Lower leg skin (tissue), 4 donors: ENCODE data around the gene RIPK4. TPM values are rescaled to one million over a fixed set of nuclear protein-coding genes. Genes with fewer than 3 reads are reported as not detected.

Experiments used
- DNase-seq, 2 donors: peaks; one replicate each; pipeline ENCODE4 v3.0.0-alpha.2; 2019; ENCODE audit warnings: low spot score in 2 of 2
- H3K4me3 ChIP-seq: fragments of 200-600 bp; sonication (generic); 2 replicates; pipeline ENCODE4 v1.5.1; 2017; ENCODE audit warnings: mild to moderate bottlenecking, low read depth; ENCODE audit not compliant: poor library complexity, severe bottlenecking
- CTCF ChIP-seq, 3 donors: fragments of 450-650 bp; IDR thresholded peaks; one replicate each; pipeline ENCODE4 v1.5.1; 2016; ENCODE audit warnings: antibody characterized with exemption in 3 of 3, mild to moderate bottlenecking in 3 of 3, moderate library complexity in 2 of 3
- POLR2A ChIP-seq, 2 donors: fragments of 450-650 bp; IDR thresholded peaks; one replicate each; pipeline ENCODE4 v1.6.1; 2016 to 2017; ENCODE audit warnings: antibody characterized with exemption in 2 of 2, mild to moderate bottlenecking in 1 of 2, moderate library complexity in 1 of 2
- WGBS, 2 donors: methylation state at CpG; one replicate each; pipeline ENCODE4 v1.1.5; 2018; 5-methylcytosine and 5-hydroxymethylcytosine counted together
- intact Hi-C: fragments of 100-400 bp; cut with DNase I; formaldehyde crosslinking; loops from one replicate; pipeline ENCODE4 v1.15.0; 2023; ENCODE audit warnings: low total_unique reads
- total RNA-seq, 4 donors: library from RNA; depleted of rRNA; stranded (reverse); fragments of >200 nt; gene quantifications; one replicate each; pipeline ENCODE4 v1.1.0, GENCODE V29; 2016

The RIPK4 gene
- total RNA-seq, 4 donors from 2014 or later: 61.0 to 88.1 (median 68.2) TPM

GRCh38 chr21:41740604-41741252 is 26.1 kb downstream of the RIPK4 start:
- 96 to 97% methylated on average over 10 to 28 of the region's 41 CpGs for WGBS, 2 donors
- no peak for TF ChIP-seq CTCF (IDR thresholded peaks at IDR 0.05)
- no peak for TF ChIP-seq POLR2A (IDR thresholded peaks at IDR 0.05)
- no peak overlapping the region for H3K4me3 ChIP-seq
- intact Hi-C loops: no loop called here
- no peak for DNase-seq

- TF ChIP-seq CTCF (IDR thresholded peaks at IDR 0.05) (no peak), POLR2A (IDR thresholded peaks at IDR 0.05) (no peak)
- 60 to 79% methylated on average over 9 of the region's 9 CpGs for WGBS, 2 donors
- DNase-seq: no peak
- intact Hi-C loops: no loop called here
- H3K4me3 ChIP-seq: no peak overlapping the region
Measured at GRCh38 chr21:41739936-41740335, 26.9 kb downstream of the RIPK4 start.

GRCh38 chr21:41739011-41739410 is 27.8 kb downstream of the RIPK4 start:
- intact Hi-C loops: no loop called here
- no peak for DNase-seq
- H3K4me3 ChIP-seq: no peak overlapping the region
- TF ChIP-seq POLR2A (IDR thresholded peaks at IDR 0.05): no peak
- no peak for TF ChIP-seq CTCF (IDR thresholded peaks at IDR 0.05)
- WGBS, 2 donors: 92% methylated on average over 12 of the region's 12 CpGs

GRCh38 chr21:41737651-41738324 is 29.1 kb downstream of the RIPK4 start:
- no peak for DNase-seq

GRCh38 chr21:41736423-41736822 is 30.4 kb downstream of the RIPK4 start:
- TF ChIP-seq POLR2A (IDR thresholded peaks at IDR 0.05): no peak
- TF ChIP-seq CTCF (IDR thresholded peaks at IDR 0.05): no peak
- no peak for DNase-seq
- intact Hi-C loops: no loop called here
- 84 to 94% methylated on average over 2 of the region's 2 CpGs for WGBS, 2 donors
- H3K4me3 ChIP-seq: no peak overlapping the region

More at GRCh38 chr21:41737651-41738324, 29.1 kb downstream of the RIPK4 start:
- no peak overlapping the region for H3K4me3 ChIP-seq
- WGBS, 2 donors: 91 to 93% methylated on average over 9 of the region's 9 CpGs
- TF ChIP-seq CTCF (IDR thresholded peaks at IDR 0.05): no peak
- TF ChIP-seq POLR2A (IDR thresholded peaks at IDR 0.05): no peak
- intact Hi-C loops: no loop called here
